ENCODE data around the gene OPA1. TPM values are rescaled to one million over a fixed set of nuclear protein-coding genes. Genes with fewer than 3 reads are reported as not detected.

Gene OPA1
- total and polyA plus RNA-seq, 7 donors, result 20.4 to 58.7 (median 45.9) TPM

- 85 to 88% methylated on average over 6 of the region's 6 CpGs for WGBS, 2 donors
- Histone ChIP-seq H3K27me3 (no peaks in the 10 kb centered on the region), H3K4me1 (peaks cover 0 to 19% (median 8%) of the 10 kb centered on the region in 4 donors), H3K36me3 (peaks cover 0 to 80% (median 7%) of the 10 kb centered on the region in 4 donors), H3K9me3 (no peaks in the 10 kb centered on the region), H3K4me3 (no peak overlapping the region), H3K27ac (no peak overlapping the region)
- no peak for DNase-seq
- TF ChIP-seq CTCF (IDR thresholded peaks at IDR 0.05) (no peak), EP300 (IDR thresholded peaks at IDR 0.05) (no peak), POLR2A (IDR thresholded peaks at IDR 0.05) (no peak), POLR2AphosphoS5 (IDR thresholded peaks at IDR 0.05) (no peak)
- intact Hi-C loops (cut with DNase I), result no loop called here
These were observed 52.8 kb downstream of the OPA1 start for GRCh38 chr3:193645806-193646205.

- Histone ChIP-seq H3K27me3 (no peaks in the 10 kb centered on the region), H3K4me1 (peaks cover 0 to 16% (median 8%) of the 10 kb centered on the region in 4 donors), H3K36me3 (peaks cover 0 to 77% (median 10%) of the 10 kb centered on the region in 4 donors), H3K9me3 (no peaks in the 10 kb centered on the region), H3K27ac (no peak overlapping the region), H3K4me3 (no peak overlapping the region)
- intact Hi-C loops (cut with DNase I), result no loop called here
- TF ChIP-seq EP300 (IDR thresholded peaks at IDR 0.05) (no peak), CTCF (IDR thresholded peaks at IDR 0.05) (no peak)
- no peak for DNase-seq
- WGBS, 2 donors, result 89 to 95% methylated on average over 2 of the region's 2 CpGs
These were observed 55.6 kb downstream of the OPA1 start for GRCh38 chr3:193648542-193649076.

- H3K4me1 ChIP-seq, result peaks cover 0 to 1% (median 0%) of the 10 kb centered on the region in 4 donors
- H3K27ac ChIP-seq, result no peak overlapping the region
- H3K36me3 ChIP-seq, result peaks cover 0 to 78% (median 10%) of the 10 kb centered on the region in 4 donors
- TF ChIP-seq EP300 (IDR thresholded peaks at IDR 0.05) (no peak), POLR2AphosphoS5 (IDR thresholded peaks at IDR 0.05) (no peak), CTCF (IDR thresholded peaks at IDR 0.05) (no peak), POLR2A (IDR thresholded peaks at IDR 0.05) (no peak)
- H3K4me3 ChIP-seq, result no peak overlapping the region
- no peaks in the 10 kb centered on the region for H3K9me3 ChIP-seq
- WGBS, 2 donors, result 97 to 99% methylated on average over 2 of the region's 2 CpGs
- intact Hi-C loops (cut with DNase I), result no loop called here
- DNase-seq, result no peak
- H3K27me3 ChIP-seq, result no peaks in the 10 kb centered on the region
These were observed 57.6 kb downstream of the OPA1 start for GRCh38 chr3:193650585-193650984.

GRCh38 chr3:193655831-193656433 is 62.9 kb downstream of the OPA1 start:
- 80 to 91% methylated on average over 4 of the region's 4 CpGs for WGBS, 2 donors
- intact Hi-C loops (cut with DNase I), result no loop called here
- Histone ChIP-seq H3K36me3 (peaks cover 0 to 88% (median 12%) of the 10 kb centered on the region in 4 donors), H3K27ac (no peak overlapping the region), H3K27me3 (no peaks in the 10 kb centered on the region), H3K4me1 (no peaks in the 10 kb centered on the region), H3K4me3 (no peak overlapping the region), H3K9me3 (no peaks in the 10 kb centered on the region)
- DNase-seq, result no peak
- no peak for TF ChIP-seq CTCF (IDR thresholded peaks at IDR 0.05)

- DNase-seq, result no peak
- Histone ChIP-seq H3K36me3 (peaks cover 0 to 93% (median 13%) of the 10 kb centered on the region in 4 donors), H3K27me3 (no peaks in the 10 kb centered on the region), H3K4me1 (no peaks in the 10 kb centered on the region), H3K4me3 (no peak overlapping the region), H3K9me3 (no peaks in the 10 kb centered on the region), H3K27ac (no peak overlapping the region)
- WGBS, 2 donors, result 96 to 97% methylated on average over 3 of the region's 3 CpGs
- intact Hi-C loops (cut with DNase I), result no loop called here
- TF ChIP-seq POLR2A (IDR thresholded peaks at IDR 0.05) (no peak), CTCF (IDR thresholded peaks at IDR 0.05) (no peak), EP300 (IDR thresholded peaks at IDR 0.05) (no peak), POLR2AphosphoS5 (IDR thresholded peaks at IDR 0.05) (no peak)
These were observed 63.4 kb downstream of the OPA1 start for GRCh38 chr3:193656445-193656844.

All from sigmoid colon (tissue), 7 donors.